K562 (cell line): ENCODE data around the gene ZNRF1. TPM values are rescaled to one million over a fixed set of nuclear protein-coding genes. Genes with fewer than 3 reads are reported as not detected.

ENCODE experiments used
- BRD4 ChIP-seq: fragments of 200-600 bp; sonication (generic); IDR thresholded peaks from 2 replicates; pipeline ENCODE4 v1.6.1; 2017; ENCODE audit warnings: inconsistent platforms
- CREM ChIP-seq: IDR thresholded peaks from 2 replicates; pipeline ENCODE4 v1.6.1; 2014; ENCODE audit warnings: antibody characterized with exemption, low read depth
- HMGN3 ChIP-seq: IDR thresholded peaks from 2 replicates; pipeline ENCODE4 v1.6.1; 2011; ENCODE audit warnings: borderline replicate concordance, low read depth, mild to moderate bottlenecking, mixed read lengths, low read length; ENCODE audit not compliant: insufficient read length; ENCODE audit errors: extremely low read depth
- KLF13 ChIP-seq: fragments of 450-650 bp; IDR thresholded peaks from 2 replicates; pipeline ENCODE4 v1.6.1; 2016; ENCODE audit warnings: missing genetic modification characterization, low read depth, mild to moderate bottlenecking, missing compliant biosample characterization, moderate library complexity, borderline replicate concordance
- MBD2 ChIP-seq: sonication (generic); IDR thresholded peaks from 2 replicates; pipeline ENCODE4 v1.6.1; 2016; ENCODE audit warnings: low read depth, borderline replicate concordance
- NFYB ChIP-seq: IDR thresholded peaks from 2 replicates; pipeline ENCODE4 v1.6.1; 2011; ENCODE audit warnings: mild to moderate bottlenecking, moderate library complexity; ENCODE audit not compliant: insufficient read length; ENCODE audit errors: extremely low read depth
- POLR2A ChIP-seq: fragments of 450-650 bp; conservative IDR thresholded peaks from 2 replicates; pipeline ENCODE4 v1.6.1; 2016
- SIX5 ChIP-seq, 2 experiments: IDR thresholded peaks; 2 replicates each; pipeline ENCODE4 v1.6.1; 2011; ENCODE audit warnings: low read length in 2 of 2, borderline replicate concordance in 1 of 2, low read depth in 1 of 2, mild to moderate bottlenecking in 1 of 2, moderate library complexity in 1 of 2; ENCODE audit not compliant: insufficient read depth in 1 of 2
- TEAD1 ChIP-seq, 2 experiments: fragments of 450-650 bp in 1 of 2; sonication (generic) in 1 of 2; formaldehyde crosslinking; IDR thresholded peaks; 2 replicates each; pipeline versions ENCODE4 v1.4.0 to v1.8.0; 2020 to 2022; ENCODE audit warnings: mild to moderate bottlenecking in 2 of 2, missing genetic modification reagents in 1 of 2
- THRA ChIP-seq: fragments of 450-650 bp; IDR thresholded peaks from 2 replicates; pipeline ENCODE4 v1.6.1; 2017; ENCODE audit warnings: mild to moderate bottlenecking, moderate library complexity
- TOE1 ChIP-seq, 2 experiments: fragments of 450-650 bp in 1 of 2; sonication (generic) in 1 of 2; formaldehyde crosslinking in 1 of 2; IDR thresholded peaks; 2 replicates each; pipeline versions ENCODE4 v1.7.1 to v1.8.0; 2016 to 2022; ENCODE audit warnings: borderline replicate concordance in 2 of 2, mild to moderate bottlenecking in 2 of 2, antibody characterized with exemption in 1 of 2, inconsistent platforms in 1 of 2, low read depth in 1 of 2, missing genetic modification reagents in 1 of 2, moderate library complexity in 1 of 2
- TSC22D4 ChIP-seq: fragments of 450-650 bp; IDR thresholded peaks from 2 replicates; pipeline ENCODE4 v1.6.1; 2016; ENCODE audit warnings: missing genetic modification characterization, missing biosample characterization, control low read depth
- ZC3H4 ChIP-seq: sonication (generic); formaldehyde crosslinking; IDR thresholded peaks from 2 replicates; pipeline ENCODE4 v1.9.0; 2021; ENCODE audit warnings: missing genetic modification reagents, borderline replicate concordance
- ZNF174 ChIP-seq: fragments of 250-450 bp; sonication (Bioruptor Pico); IDR thresholded peaks from 2 replicates; pipeline ENCODE4 v1.4.0; 2020; ENCODE audit warnings: mild to moderate bottlenecking
- ZNF316 ChIP-seq: fragments of 450-650 bp; IDR thresholded peaks from 2 replicates; pipeline ENCODE4 v1.6.1; 2016
- polyA plus RNA-seq, 8 experiments: library from polyadenylated mRNA; depleted of rRNA in 4 of 8; stranded (reverse) in 5 of 8; unstranded in 3 of 8; fragments of >200 nt; fragmentation: Nextera tagmentation in 2 of 8; fragmentation: Illumina TruSeq in 1 of 8; extraction: Ambion mirVana in 2 of 8; extraction: Trizol in 1 of 8; gene quantifications; 2 replicates each; pipeline versions ENCODE4 v1.2.1 to v1.2.3, GENCODE V29; 2011 to 2014; ENCODE audit warnings: inconsistent platforms in 1 of 8, missing spikeins in 1 of 8
- total RNA-seq, 7 experiments: library from RNA; depleted of rRNA in 6 of 7; stranded (reverse); fragments of >200 nt in 6 of 7; fragmentation: Illumina TruSeq in 2 of 7; extraction: Trizol in 2 of 7; gene quantifications; 2 replicates each; pipeline versions ENCODE4 v1.2.1 to v1.2.3, GENCODE V29; 2011 to 2021; ENCODE audit warnings: low replicate concordance in 1 of 7
- TF ChIP-seq, protein P1 (sequence below): fragments of 450-650 bp; IDR thresholded peaks from 2 replicates; pipeline ENCODE4 v1.6.1; 2014; ENCODE audit warnings: low read depth, mild to moderate bottlenecking, moderate library complexity, borderline replicate concordance
- TF ChIP-seq, protein P2 (sequence below): fragments of 200-800 bp; sonication (Bioruptor generic); IDR thresholded peaks from 2 replicates; pipeline ENCODE4 v1.6.1; 2017; ENCODE audit warnings: missing genetic modification characterization, missing compliant biosample characterization
- TF ChIP-seq, protein P3 (sequence below): sonication (generic); formaldehyde crosslinking; IDR thresholded peaks from 2 replicates; pipeline ENCODE4 v1.8.0; 2022; ENCODE audit warnings: mild to moderate bottlenecking, missing genetic modification reagents

The ZNRF1 gene
- total and polyA plus RNA-seq, 9 of the 15 experiments (the other 6 are each of a cell fraction or from before 2014, with no cell fraction given) = 9.5 to 37.7 (median 20.0) TPM

GRCh38 chr16:74984529-74985296, 14.1 kb upstream of the ZNRF1 start, which contains the start of gene WDR59 (continued):
- TF ChIP-seq MBD2 (peak; percentile 78; the same call in 1 of the 2 replicates), KLF13 (tag) (peak; percentile 94), TEAD1 (CRISPR knock-in tag; IDR thresholded peaks at IDR 0.05) (peak in 1 of 2 experiments; percentile 42; a peak in 1 of 4 replicates), ZNF316 (peak; percentile 11; the same call in 1 of the 2 replicates), TOE1 (IDR thresholded peaks at IDR 0.05; ENCODE audit: borderline replicate concordance) (0 out of 2 replicates have a peak, but pooled peaks have one; percentile 14), TOE1 (CRISPR knock-in tag; IDR thresholded peaks at IDR 0.05; ENCODE audit: borderline replicate concordance, low read depth) (no peak), SIX5 (IDR thresholded peaks at IDR 0.05; ENCODE audit: borderline replicate concordance in 1 of 2, insufficient read depth in 1 of 2, low read depth in 1 of 2, low read length in 2 of 2) (peak in 1 of 2 experiments; percentile 74; a peak in 3 of 4 replicates), POLR2A (peak; percentile 85), NFYB (peak; percentile 80), CREM (peak; percentile 94), ZNF174 (CRISPR knock-in tag) (no peak), BRD4 (no peak), THRA (no peak), TSC22D4 (tag) (no peak), HMGN3 (peak; percentile 36), ZC3H4 (CRISPR knock-in tag) (peak; percentile 56; the same call in 1 of the 2 replicates)
- TF ChIP-seq, protein P1, sequence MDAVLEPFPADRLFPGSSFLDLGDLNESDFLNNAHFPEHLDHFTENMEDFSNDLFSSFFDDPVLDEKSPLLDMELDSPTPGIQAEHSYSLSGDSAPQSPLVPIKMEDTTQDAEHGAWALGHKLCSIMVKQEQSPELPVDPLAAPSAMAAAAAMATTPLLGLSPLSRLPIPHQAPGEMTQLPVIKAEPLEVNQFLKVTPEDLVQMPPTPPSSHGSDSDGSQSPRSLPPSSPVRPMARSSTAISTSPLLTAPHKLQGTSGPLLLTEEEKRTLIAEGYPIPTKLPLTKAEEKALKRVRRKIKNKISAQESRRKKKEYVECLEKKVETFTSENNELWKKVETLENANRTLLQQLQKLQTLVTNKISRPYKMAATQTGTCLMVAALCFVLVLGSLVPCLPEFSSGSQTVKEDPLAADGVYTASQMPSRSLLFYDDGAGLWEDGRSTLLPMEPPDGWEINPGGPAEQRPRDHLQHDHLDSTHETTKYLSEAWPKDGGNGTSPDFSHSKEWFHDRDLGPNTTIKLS = no peak
- TF ChIP-seq, protein P2, sequence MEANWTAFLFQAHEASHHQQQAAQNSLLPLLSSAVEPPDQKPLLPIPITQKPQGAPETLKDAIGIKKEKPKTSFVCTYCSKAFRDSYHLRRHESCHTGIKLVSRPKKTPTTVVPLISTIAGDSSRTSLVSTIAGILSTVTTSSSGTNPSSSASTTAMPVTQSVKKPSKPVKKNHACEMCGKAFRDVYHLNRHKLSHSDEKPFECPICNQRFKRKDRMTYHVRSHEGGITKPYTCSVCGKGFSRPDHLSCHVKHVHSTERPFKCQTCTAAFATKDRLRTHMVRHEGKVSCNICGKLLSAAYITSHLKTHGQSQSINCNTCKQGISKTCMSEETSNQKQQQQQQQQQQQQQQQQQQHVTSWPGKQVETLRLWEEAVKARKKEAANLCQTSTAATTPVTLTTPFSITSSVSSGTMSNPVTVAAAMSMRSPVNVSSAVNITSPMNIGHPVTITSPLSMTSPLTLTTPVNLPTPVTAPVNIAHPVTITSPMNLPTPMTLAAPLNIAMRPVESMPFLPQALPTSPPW (CRISPR knock-in tag) = peak; percentile 69
- TF ChIP-seq, protein P3, sequence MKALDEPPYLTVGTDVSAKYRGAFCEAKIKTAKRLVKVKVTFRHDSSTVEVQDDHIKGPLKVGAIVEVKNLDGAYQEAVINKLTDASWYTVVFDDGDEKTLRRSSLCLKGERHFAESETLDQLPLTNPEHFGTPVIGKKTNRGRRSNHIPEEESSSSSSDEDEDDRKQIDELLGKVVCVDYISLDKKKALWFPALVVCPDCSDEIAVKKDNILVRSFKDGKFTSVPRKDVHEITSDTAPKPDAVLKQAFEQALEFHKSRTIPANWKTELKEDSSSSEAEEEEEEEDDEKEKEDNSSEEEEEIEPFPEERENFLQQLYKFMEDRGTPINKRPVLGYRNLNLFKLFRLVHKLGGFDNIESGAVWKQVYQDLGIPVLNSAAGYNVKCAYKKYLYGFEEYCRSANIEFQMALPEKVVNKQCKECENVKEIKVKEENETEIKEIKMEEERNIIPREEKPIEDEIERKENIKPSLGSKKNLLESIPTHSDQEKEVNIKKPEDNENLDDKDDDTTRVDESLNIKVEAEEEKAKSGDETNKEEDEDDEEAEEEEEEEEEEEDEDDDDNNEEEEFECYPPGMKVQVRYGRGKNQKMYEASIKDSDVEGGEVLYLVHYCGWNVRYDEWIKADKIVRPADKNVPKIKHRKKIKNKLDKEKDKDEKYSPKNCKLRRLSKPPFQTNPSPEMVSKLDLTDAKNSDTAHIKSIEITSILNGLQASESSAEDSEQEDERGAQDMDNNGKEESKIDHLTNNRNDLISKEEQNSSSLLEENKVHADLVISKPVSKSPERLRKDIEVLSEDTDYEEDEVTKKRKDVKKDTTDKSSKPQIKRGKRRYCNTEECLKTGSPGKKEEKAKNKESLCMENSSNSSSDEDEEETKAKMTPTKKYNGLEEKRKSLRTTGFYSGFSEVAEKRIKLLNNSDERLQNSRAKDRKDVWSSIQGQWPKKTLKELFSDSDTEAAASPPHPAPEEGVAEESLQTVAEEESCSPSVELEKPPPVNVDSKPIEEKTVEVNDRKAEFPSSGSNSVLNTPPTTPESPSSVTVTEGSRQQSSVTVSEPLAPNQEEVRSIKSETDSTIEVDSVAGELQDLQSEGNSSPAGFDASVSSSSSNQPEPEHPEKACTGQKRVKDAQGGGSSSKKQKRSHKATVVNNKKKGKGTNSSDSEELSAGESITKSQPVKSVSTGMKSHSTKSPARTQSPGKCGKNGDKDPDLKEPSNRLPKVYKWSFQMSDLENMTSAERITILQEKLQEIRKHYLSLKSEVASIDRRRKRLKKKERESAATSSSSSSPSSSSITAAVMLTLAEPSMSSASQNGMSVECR (CRISPR knock-in tag) = peak; percentile 78
